Measurements from ENCODE around the gene OGDHL.
"Not testable (repeated sequence)": the region's sequence is repeated elsewhere in the genome, so short reads cannot be mapped to it uniquely, and the experiment has no call there.

Gene OGDHL

GRCh38 chr10:49761789-49762565 is at the start of gene OGDHL:
TSS of gene OGDHL (minus strand) at chr10:49762323. CDS start at chr10:49758592, 3,731 bp downstream.
- FAIRE-seq: no peak

GRCh38 chr10:49803988-49804387 is 41.9 kb upstream of the OGDHL start:
- FAIRE-seq: no peak

- FAIRE-seq: no peak
Measured at GRCh38 chr10:49798275-49798674, 36.2 kb upstream of the OGDHL start.

GRCh38 chr10:49791100-49791499 is 29.0 kb upstream of the OGDHL start:
- no peak for FAIRE-seq

GRCh38 chr10:49784681-49785080 is 22.6 kb upstream of the OGDHL start:
- FAIRE-seq: no peak

- no peak for FAIRE-seq
Measured at GRCh38 chr10:49783645-49784044, 21.5 kb upstream of the OGDHL start.

- no peak for FAIRE-seq
Measured at GRCh38 chr10:49781247-49781646, 19.1 kb upstream of the OGDHL start.

- no peak for FAIRE-seq
Measured at GRCh38 chr10:49778197-49778596, 16.1 kb upstream of the OGDHL start.

- FAIRE-seq: no peak
Measured at GRCh38 chr10:49776851-49777250, 14.7 kb upstream of the OGDHL start.

- no peak for FAIRE-seq
Measured at GRCh38 chr10:49775014-49775413, 12.9 kb upstream of the OGDHL start.

- not testable (repeated sequence) for FAIRE-seq
Measured at GRCh38 chr10:49772944-49773343, 10.8 kb upstream of the OGDHL start.

GRCh38 chr10:49771046-49771445 is 8.9 kb upstream of the OGDHL start:
- not testable (repeated sequence) for FAIRE-seq

GRCh38 chr10:49769692-49770091 is 7.6 kb upstream of the OGDHL start:
- no peak for FAIRE-seq

GRCh38 chr10:49768731-49769130 is 6.6 kb upstream of the OGDHL start:
- no peak for FAIRE-seq

GRCh38 chr10:49768329-49768728 is 6.2 kb upstream of the OGDHL start:
- FAIRE-seq: no peak

- FAIRE-seq: no peak
Measured at GRCh38 chr10:49767752-49768151, 5.6 kb upstream of the OGDHL start.

- FAIRE-seq: no peak
Measured at GRCh38 chr10:49766484-49766883, 4.4 kb upstream of the OGDHL start.

- FAIRE-seq: no peak
Measured at GRCh38 chr10:49762566-49762877, 399 bp upstream of the OGDHL start.

- FAIRE-seq: no peak
Measured at GRCh38 chr10:49761201-49761788, 828 bp downstream of the OGDHL start.

- FAIRE-seq: no peak
Measured at GRCh38 chr10:49760789-49761188, 1.3 kb downstream of the OGDHL start.

- no peak for FAIRE-seq
Measured at GRCh38 chr10:49759787-49760551, 2.2 kb downstream of the OGDHL start.

- FAIRE-seq: no peak
Measured at GRCh38 chr10:49758249-49758930, 3.7 kb downstream of the OGDHL start.

- FAIRE-seq: no peak
Measured at GRCh38 chr10:49756641-49757040, 5.5 kb downstream of the OGDHL start.
